Measurements from ENCODE around the gene RAX2. TPM values are rescaled to one million over a fixed set of nuclear protein-coding genes. Genes with fewer than 3 reads are reported as not detected.

The RAX2 gene
- total and polyA plus RNA-seq, 2 of the 8 experiments (the other 6 are each of a cell fraction or from before 2014, with no cell fraction given), result 0.08 TPM; not detected in 1

- TF ChIP-seq CHD7 (IDR thresholded peaks at IDR 0.05; ENCODE audit: insufficient replicate concordance, low read length), result no peak
Observed at GRCh38 chr19:3803986-3804385, 32.0 kb upstream of the RAX2 start (continued).
